NCI-H748 (cell line): ENCODE results near the gene CETN1.

ENCODE experiments used
- DNase-seq: peaks from one replicate; lab custom pipeline; 2025; ENCODE audit not compliant: unreplicated experiment; lab: John Stamatoyannopoulos, UW

CETN1 gene

DNA sequence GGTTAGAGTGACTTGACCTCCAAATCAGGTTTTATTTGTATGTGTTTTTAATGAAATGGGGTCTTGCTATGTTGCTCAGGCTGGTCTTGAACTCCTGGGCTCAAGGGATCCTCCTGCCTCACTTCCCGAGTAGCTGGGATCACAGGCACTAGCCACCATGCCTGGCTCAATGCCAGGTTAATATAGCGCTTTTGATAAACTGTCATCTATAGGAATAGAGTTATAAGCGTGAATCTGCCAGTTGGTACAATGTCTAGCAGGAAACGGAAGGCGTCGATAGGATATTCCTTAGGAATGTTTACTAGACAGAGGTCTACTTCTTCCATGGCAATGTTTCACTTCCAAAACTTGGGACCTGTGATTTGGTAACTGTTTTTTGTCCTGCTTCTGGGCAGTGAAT is 42.1 kb downstream of the CETN1 start:
- no peak for DNase-seq

DNA sequence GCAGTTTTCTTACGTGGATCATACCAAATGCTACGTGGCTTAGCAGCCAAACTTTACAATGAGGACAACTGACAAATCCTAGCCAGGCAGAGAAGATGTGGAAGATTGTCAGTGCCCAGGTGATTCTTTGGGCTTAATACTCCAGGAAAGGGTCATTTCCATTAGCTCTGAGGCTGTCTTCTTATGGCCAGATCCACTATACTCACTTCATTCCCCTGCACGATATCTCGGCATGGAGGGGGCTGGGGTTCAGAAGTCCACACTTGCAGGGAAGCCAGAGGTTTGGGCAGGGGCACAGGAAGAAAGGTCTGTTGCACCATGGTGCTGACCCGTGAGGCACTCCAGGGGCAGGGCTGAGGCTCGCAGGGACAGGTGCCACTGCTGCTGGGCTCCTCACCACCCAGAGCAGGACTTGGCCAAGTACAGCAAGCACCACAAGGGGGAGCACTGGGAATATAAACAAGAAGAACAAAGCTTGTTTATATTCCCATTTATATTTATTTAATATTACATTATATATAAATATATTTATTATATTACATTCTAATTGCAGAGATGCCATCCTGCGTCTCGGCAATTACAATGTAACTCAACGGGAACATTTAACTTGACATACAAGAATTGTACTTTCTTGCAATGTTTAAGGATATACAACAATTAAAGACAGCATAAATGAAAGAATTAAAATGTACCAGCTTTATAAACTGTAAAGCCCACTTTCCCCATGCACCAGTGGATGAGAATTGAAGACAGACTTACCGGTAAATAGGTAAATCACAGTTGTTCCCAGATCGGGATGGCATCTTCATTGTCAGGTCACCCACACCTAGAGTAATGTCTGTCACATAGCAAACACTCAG is 43.8 kb downstream of the CETN1 start:
- peak; percentile 73 for DNase-seq

DNA sequence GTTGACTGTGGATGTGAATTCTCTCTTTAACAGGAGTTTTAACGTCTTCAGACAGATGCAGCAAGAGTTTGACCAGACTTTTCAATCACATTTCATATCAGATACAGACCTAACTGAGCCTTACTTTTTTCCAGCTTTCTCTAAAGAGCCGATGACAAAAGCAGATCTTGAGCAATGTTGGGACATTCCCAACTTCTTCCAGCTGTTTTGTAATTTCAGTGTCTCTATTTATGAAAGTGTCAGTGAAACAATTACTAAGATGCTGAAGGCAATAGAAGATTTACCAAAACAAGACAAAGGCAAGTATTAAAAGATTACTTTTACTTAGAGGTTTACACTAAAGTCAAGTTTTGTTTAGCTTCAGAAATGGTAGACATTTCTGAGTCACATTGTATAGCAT is 47.1 kb downstream of the CETN1 start:
- no peak for DNase-seq

DNA sequence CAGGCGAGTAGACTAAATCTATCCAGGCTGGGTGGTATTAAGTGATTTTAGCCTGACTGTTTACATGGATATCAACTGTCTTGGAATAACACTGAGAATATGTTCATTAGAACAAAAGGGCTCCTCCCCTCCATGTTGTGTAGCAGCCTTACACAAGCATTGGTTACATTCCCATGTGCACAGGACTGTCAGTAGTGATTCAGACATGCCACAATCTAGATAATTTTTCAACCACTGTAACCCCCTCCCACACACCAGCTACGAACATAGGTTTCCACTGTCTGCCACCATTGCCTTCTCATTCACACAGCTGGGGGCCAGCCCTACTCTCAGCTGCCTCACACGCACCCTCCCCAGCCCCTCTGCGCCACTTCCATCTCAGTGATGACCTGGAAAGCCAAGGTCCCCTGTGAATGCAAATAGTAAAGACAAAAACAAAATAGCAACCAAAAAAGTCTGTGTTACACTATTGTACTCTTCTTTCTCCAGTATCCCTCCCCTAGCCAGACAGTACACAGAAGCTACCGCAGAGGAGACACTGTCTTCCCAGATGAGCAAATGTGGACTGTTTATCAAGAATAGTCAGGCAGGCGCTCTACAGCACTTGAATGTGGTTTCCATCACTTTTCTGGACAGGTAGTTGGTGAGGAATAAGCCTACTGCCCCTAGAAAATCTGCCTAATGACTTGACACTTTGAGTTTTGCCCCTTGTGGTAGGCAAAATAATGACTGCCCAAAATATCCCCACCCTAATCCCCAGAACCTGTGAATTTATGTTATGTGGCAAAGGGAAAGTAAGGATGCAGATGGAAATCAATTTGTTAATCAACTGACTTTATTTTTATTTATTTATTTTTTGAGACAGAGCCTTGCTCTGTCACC is 49.3 kb downstream of the CETN1 start:
- no peak for DNase-seq

DNA sequence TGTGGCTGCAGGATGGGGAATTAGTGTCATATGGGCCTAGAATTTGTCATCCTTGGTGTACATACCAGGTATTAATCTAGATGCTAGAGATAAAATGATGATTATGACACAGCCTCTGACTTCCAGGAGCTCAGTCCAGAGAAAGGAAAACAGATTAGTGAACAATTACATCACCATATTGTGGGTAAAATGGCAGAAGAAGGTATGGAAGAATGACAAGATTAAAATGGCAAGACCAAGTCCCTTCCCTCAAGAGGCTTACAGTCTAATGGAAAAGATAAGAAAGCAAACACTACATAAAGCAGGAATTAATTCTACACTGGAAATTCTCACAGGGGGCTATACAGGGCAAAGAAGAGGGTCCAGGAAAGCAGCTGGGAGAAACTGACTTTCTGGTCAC is 51.4 kb downstream of the CETN1 start:
- DNase-seq: no peak
